Fibroblast of the aortic adventitia (primary cell): Measurements from ENCODE around the gene FRMD4B. TPM values are rescaled to one million over a fixed set of nuclear protein-coding genes. Genes with fewer than 3 reads are reported as not detected.

Experiments used
- DNase-seq: peaks from one replicate; pipeline ENCODE4 v3.0.0-alpha.2; 2010; ENCODE audit warnings: low read depth
- H3K4me3 ChIP-seq: 2 replicates; pipeline ENCODE4 v1.5.1; 2011; ENCODE audit warnings: low read depth, mild to moderate bottlenecking, control low read depth, low read length, moderate library complexity
- total RNA-seq: library from RNA; depleted of rRNA; stranded (reverse); fragments of >200 nt; gene quantifications from 2 replicates; pipeline ENCODE4 v1.2.3, GENCODE V29; 2012; ENCODE audit warnings: low replicate concordance
- TF ChIP-seq, protein P1 (sequence below): IDR thresholded peaks from 2 replicates; pipeline ENCODE4 v1.5.1; 2011; ENCODE audit warnings: mild to moderate bottlenecking, low read length, control low read depth, inconsistent platforms; ENCODE audit not compliant: insufficient read depth

Gene FRMD4B
- total RNA-seq, 1 donor = 0.81 TPM

DNA sequence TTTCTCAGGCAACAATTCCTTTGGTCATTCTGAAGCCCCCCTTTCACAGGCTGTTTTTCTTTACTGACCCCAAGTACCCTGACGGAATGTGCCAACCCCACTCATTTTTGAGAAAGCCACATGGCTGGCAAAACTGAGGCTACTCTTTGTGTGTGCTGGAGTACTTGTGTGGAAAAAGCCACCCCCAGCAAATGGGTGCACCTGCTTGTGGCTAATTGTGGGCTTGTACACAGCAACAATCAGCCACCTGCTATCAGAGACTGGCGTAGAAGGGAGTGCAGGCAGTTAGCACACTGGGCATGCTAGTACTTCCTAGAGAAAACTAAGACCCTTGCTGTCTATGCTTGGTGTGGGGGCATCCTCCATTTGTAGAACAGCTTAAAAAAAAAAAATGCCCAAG is 153.4 kb downstream of the FRMD4B start:
- H3K4me3 ChIP-seq = no peak overlapping the region
- DNase-seq = no peak
- TF ChIP-seq, protein P1, sequence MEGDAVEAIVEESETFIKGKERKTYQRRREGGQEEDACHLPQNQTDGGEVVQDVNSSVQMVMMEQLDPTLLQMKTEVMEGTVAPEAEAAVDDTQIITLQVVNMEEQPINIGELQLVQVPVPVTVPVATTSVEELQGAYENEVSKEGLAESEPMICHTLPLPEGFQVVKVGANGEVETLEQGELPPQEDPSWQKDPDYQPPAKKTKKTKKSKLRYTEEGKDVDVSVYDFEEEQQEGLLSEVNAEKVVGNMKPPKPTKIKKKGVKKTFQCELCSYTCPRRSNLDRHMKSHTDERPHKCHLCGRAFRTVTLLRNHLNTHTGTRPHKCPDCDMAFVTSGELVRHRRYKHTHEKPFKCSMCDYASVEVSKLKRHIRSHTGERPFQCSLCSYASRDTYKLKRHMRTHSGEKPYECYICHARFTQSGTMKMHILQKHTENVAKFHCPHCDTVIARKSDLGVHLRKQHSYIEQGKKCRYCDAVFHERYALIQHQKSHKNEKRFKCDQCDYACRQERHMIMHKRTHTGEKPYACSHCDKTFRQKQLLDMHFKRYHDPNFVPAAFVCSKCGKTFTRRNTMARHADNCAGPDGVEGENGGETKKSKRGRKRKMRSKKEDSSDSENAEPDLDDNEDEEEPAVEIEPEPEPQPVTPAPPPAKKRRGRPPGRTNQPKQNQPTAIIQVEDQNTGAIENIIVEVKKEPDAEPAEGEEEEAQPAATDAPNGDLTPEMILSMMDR = no peak

- no peak overlapping the region for H3K4me3 ChIP-seq
- TF ChIP-seq, protein P1 = no peak
- DNase-seq = peak; percentile 32
Observed at GRCh38 chr3:69231929-69232440, 153.9 kb downstream of the FRMD4B start.

DNA sequence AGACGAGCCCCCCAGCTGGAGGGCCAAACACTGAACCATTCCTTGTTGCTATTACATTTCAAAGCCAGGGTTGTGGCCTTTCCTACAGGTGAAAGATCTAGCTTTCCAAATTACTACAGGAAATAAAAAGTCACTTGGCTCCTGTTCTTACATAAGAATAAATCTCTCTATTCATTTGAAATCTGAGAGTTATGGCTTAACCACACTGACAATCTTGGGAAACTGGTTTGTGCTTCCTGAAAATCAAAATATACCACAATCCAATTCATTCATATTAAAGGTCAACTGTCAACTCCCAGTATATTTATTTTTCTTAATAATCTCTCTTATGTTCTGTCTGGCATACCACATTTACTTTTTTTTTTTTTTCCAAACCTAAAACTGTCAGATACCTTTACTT is 159.8 kb downstream of the FRMD4B start:
- no peak overlapping the region for H3K4me3 ChIP-seq
- no peak for DNase-seq
- TF ChIP-seq, protein P1 = no peak

GRCh38 chr3:69219101-69219708 is 166.7 kb downstream of the FRMD4B start:
- DNase-seq = no peak
- H3K4me3 ChIP-seq = no peak overlapping the region
- TF ChIP-seq, protein P1 = no peak

GRCh38 chr3:69218079-69218478 is 167.8 kb downstream of the FRMD4B start:
- no peak overlapping the region for H3K4me3 ChIP-seq
- DNase-seq = no peak
- TF ChIP-seq, protein P1 = no peak

GRCh38 chr3:69216981-69217380 is 168.9 kb downstream of the FRMD4B start:
- no peak overlapping the region for H3K4me3 ChIP-seq
- DNase-seq = no peak
- TF ChIP-seq, protein P1 = no peak

DNA sequence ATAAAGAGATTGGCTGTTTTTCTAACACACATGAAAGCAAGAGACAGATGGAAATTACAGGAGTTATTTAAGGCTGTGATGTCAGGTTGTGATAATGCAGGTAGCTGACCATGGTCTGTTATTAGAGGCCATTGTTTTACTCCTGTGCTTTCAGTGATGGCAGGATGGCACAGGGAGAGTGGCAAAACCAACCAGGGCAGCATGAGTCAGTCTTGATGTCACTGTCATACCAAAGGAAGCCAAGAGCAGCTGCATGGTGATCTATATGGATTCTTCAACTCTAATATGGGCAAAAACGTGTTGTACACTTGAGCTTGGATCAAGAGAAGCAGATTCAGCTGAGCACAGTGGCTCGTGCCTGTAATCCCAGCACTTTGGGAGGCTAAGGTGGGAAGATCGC is 171.6 kb downstream of the FRMD4B start:
- no peak for DNase-seq
- TF ChIP-seq, protein P1 = no peak
- H3K4me3 ChIP-seq = no peak overlapping the region
